LNCAP (cell line): ENCODE measurements around the gene SUMO3.

ENCODE experiments used
- TF ChIP-seq, protein P1 (sequence below): fragments of 450-650 bp; IDR thresholded peaks from 2 replicates; pipeline ENCODE4 v1.5.1; 2017; ENCODE audit warnings: mild to moderate bottlenecking

Gene SUMO3

DNA sequence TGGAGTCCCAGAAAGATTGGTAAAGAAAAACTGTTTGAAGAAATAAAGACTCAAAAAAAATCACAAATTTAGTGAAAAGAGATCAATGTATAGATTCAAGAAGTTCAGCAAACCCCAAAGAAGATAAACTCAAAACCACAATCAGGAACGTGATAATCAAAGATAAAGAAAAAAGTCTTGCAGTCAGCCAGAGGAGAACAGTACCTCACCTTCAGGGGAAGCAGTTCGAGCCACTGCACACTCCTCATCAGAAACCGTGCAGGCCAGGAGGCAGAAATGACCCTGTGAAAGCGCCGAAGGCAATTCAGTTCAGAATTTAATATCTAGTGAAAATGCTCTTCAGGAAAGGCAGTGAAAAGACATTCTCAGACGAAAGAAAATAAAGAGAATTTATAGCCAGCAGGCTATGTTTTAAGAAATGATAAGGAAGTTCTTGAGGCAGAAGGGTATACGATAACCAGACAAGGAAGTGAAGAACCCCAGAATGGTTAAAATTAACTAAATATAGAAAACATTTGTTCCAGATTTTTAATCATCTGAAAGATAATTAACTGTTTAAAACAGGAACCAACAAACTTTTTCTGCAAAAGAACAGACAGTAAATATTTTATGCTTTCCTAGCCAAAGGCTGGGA is 13.5 kb upstream of the SUMO3 start:
- TF ChIP-seq, protein P1, sequence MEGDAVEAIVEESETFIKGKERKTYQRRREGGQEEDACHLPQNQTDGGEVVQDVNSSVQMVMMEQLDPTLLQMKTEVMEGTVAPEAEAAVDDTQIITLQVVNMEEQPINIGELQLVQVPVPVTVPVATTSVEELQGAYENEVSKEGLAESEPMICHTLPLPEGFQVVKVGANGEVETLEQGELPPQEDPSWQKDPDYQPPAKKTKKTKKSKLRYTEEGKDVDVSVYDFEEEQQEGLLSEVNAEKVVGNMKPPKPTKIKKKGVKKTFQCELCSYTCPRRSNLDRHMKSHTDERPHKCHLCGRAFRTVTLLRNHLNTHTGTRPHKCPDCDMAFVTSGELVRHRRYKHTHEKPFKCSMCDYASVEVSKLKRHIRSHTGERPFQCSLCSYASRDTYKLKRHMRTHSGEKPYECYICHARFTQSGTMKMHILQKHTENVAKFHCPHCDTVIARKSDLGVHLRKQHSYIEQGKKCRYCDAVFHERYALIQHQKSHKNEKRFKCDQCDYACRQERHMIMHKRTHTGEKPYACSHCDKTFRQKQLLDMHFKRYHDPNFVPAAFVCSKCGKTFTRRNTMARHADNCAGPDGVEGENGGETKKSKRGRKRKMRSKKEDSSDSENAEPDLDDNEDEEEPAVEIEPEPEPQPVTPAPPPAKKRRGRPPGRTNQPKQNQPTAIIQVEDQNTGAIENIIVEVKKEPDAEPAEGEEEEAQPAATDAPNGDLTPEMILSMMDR, result no peak

DNA sequence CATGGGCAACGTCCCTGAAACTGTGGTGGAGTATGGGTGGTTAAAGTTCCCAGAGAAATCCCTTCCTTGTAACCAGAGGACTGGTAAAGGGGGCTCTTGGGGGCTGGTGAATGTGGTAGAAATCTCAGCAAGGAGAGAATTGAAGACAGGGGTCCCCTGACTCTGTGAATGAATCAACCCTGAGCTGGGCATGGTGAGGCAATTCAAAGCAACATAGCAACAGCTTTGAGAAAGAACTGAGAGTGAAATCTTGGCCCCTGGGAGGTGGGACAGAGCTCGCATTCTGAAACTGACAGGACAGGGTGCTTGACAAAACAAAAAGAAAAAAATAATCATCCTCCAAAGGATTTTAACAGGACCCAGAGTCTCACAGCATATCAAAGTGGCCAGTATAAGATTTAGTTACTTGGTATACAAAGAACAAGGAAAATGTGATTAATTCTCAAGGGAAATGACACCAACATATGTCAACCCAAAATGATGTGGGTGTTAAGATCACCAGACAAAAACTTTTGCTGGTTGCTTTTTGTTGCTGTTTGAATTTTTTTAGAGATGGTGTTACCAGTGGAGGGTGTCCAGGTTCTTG is 11.7 kb upstream of the SUMO3 start:
- TF ChIP-seq, protein P1, result no peak

DNA sequence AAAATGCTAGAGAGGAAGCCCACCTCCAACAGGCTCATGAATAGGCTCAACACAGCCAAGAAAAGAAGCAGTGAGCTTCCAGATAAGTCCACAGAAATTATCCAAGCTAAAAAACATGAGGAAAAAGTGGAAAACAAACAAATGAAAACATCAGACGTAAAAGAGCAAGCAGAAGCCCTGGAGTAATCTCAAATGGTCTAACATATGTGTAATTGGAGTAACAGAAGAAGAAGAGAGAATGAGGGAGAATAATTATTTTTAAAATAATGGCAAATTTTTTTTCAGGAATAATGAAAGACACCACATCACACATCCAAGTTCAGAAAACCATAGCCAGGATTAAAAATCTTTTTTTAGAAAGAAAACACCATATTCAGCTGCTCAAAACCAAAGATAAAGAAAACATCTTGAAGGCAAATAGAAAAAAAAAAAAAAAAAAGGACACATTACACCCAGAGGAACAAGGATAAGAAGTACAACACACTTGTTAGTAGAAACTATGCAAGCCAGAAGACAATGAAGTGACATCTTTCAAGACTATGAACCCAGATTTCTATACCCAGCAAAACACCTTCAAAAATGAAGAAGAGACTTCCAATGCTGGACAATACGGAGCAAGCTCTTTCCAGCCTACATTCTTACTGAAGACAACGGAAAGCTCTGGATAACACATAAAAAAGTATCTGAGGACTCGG is 10.6 kb upstream of the SUMO3 start:
- TF ChIP-seq, protein P1, result no peak

DNA sequence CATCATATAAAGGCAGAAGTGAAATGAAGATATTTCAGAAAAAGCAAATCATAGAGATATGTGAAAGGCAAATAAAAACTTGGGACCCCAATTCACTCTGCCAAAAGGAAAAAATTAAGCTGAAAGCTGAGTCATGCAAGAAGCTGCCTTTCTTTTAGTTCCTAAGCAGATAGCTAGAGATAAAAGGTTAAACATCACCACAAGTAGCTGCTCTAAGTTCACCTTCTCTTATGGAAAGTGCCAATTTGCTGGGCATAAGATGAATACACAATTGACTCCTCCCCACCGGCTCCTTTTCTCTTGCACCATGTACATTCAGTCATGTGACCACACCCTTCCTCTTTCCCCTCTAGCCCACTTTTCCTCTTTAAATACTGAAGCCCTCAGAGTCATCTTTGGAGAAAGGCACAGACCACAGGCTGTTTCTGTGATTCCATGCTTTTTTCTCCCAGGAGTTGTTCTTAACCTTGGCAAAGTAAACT is 5.4 kb upstream of the SUMO3 start:
- TF ChIP-seq, protein P1, result no peak

DNA sequence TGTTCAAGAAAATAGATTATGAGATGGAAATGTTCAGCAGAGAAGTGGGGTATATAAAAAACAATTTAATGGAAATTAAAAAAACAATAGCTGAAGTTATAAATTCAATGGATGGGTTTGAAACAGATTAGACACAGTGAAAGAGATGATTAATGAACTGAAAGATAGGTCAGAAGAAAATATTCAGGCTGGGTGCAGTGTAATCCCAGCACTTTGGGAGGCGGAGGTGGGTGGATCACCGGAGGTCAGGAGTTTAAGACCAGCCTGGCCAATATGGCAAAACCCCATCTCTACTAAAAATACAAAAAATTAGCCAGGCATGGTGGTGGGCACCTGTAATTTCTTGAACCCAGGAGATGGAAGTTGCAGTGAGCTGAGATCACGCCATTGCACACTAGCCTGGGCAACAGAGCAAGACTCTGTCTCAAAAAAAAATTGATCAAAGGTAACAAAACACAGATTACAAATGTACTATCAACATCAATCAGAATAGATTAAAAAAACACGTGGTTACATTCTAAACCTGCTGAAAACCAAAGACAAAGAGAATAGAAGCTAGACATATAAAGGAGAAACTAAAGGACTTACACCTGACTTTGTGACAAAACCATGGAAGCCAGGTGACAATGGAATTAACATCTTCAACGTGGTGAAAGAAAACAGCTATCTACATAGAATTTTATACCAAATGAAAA is 4.8 kb upstream of the SUMO3 start:
- TF ChIP-seq, protein P1, result no peak

DNA sequence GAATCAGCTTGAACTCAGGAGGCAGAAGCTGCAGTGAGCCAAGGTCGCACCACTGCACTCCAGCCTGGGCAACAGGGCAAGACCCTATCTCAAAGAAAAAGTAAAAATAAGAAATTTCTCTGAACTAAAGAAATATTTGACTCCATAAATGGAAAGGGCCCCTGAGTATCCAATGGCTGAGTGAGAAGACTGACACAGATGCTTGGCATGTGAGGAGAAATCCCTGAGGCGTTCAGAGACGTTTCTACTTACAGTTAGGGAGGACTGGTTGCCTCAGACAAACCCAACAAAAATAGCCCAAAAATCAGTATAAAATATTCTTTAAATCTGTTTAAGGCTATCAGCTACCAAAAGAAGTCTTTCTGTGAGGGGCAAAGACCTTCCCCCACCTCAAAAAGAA is 3.0 kb upstream of the SUMO3 start:
- TF ChIP-seq, protein P1, result no peak
